Stimulated activated CD8-positive, alpha-beta memory T cell treated with anti-CD3 and anti-CD28 coated beads, Interleukin-7, amount 100 ng/mL, for 4 hours (primary cell): ENCODE measurements around the gene USP7.

Experiments used
- DNase-seq, 2 donors: peaks; one replicate each; pipeline ENCODE4 v3.0.0-alpha.2; 2020; ENCODE audit warnings: low read depth in 2 of 2

The USP7 gene

GRCh38 chr16:8952281-8952751 is 11.4 kb downstream of the USP7 start:
- no peak for DNase-seq

- DNase-seq, result no peak
Observed at GRCh38 chr16:8951447-8952280, 12.0 kb downstream of the USP7 start.

GRCh38 chr16:8950580-8951077 is 13.1 kb downstream of the USP7 start:
- no peak for DNase-seq

GRCh38 chr16:8949536-8950418 is 13.9 kb downstream of the USP7 start:
- no peak for DNase-seq

- DNase-seq, result no peak
Observed at GRCh38 chr16:8948831-8949230, 14.9 kb downstream of the USP7 start.

GRCh38 chr16:8948069-8948593 is 15.6 kb downstream of the USP7 start:
- DNase-seq, result no peak

- DNase-seq, result no peak
Observed at GRCh38 chr16:8946544-8946943, 17.2 kb downstream of the USP7 start.

- no peak for DNase-seq
Observed at GRCh38 chr16:8945626-8946296, 17.9 kb downstream of the USP7 start.

- no peak for DNase-seq
Observed at GRCh38 chr16:8943966-8944759, 19.5 kb downstream of the USP7 start.

- DNase-seq, result no peak
Observed at GRCh38 chr16:8943001-8943763, 20.5 kb downstream of the USP7 start.

- no peak for DNase-seq
Observed at GRCh38 chr16:8941718-8942344, 21.9 kb downstream of the USP7 start.

- no peak for DNase-seq
Observed at GRCh38 chr16:8937803-8938202, 25.9 kb downstream of the USP7 start.

- DNase-seq, result peak; percentile 71 to 72
Observed at GRCh38 chr16:8936421-8936820, 27.3 kb downstream of the USP7 start.

- DNase-seq, result no peak
Observed at GRCh38 chr16:8935989-8936388, 27.7 kb downstream of the USP7 start.

GRCh38 chr16:8934601-8935000 is 29.1 kb downstream of the USP7 start:
- DNase-seq, result no peak

- DNase-seq, result peak in 1 of 2 donors; percentile 23
Observed at GRCh38 chr16:8931859-8932258, 31.8 kb downstream of the USP7 start.

- DNase-seq, result no peak
Observed at GRCh38 chr16:8929086-8929748, 34.5 kb downstream of the USP7 start.

- peak in 1 of 2 donors; percentile 10 for DNase-seq
Observed at GRCh38 chr16:8928467-8928957, 35.2 kb downstream of the USP7 start.

- no peak for DNase-seq
Observed at GRCh38 chr16:8926827-8927226, 36.9 kb downstream of the USP7 start.
